WTC11 (cell line): ENCODE measurements around the gene GALNT11. TPM values are rescaled to one million over a fixed set of nuclear protein-coding genes. Genes with fewer than 3 reads are reported as not detected.

ENCODE experiments used
- ATAC-seq: fragments of 200-7000 bp; cut with Tn5 transposase; 2 replicates; pipeline ENCODE4 v1.10.0; 2021; ENCODE audit warnings: mild to moderate bottlenecking, moderate library complexity
- CTCF ChIA-PET: fragments of 300-600 bp; sonication (Branson Sonifier 250); formaldehyde crosslinking; loops from one replicate; lab custom pipeline; 2021; ENCODE audit warnings: antibody characterized with exemption; lab: Charles Lee
- POLR2A ChIA-PET: fragments of 350-600 bp; sonication (Branson Sonifier 250); formaldehyde crosslinking; loops from one replicate; lab custom pipeline; 2021; ENCODE audit warnings: antibody characterized with exemption; lab: Charles Lee
- DNase-seq: peaks from one replicate; pipeline ENCODE4 v3.0.0; 2021; ENCODE audit warnings: low spot score
- H3K27ac Mint-ChIP-seq: 2 replicates; pipeline ENCODE4 v1.8.0; 2021; ENCODE audit warnings: mixed read lengths
- H3K27me3 Mint-ChIP-seq: 2 replicates; pipeline ENCODE4 v1.8.0; 2021; ENCODE audit warnings: low read depth, mild to moderate bottlenecking, moderate library complexity, mixed read lengths
- H3K36me3 Mint-ChIP-seq: 2 replicates; pipeline ENCODE4 v1.8.0; 2021; ENCODE audit warnings: mixed read lengths
- H3K4me1 Mint-ChIP-seq: 2 replicates; pipeline ENCODE4 v1.8.0; 2022; ENCODE audit warnings: mixed read lengths
- H3K4me3 Mint-ChIP-seq: 2 replicates; pipeline ENCODE4 v1.8.0; 2021; ENCODE audit warnings: mild to moderate bottlenecking, moderate library complexity, mixed read lengths
- H3K9me3 Mint-ChIP-seq: 2 replicates; pipeline ENCODE4 v1.8.0; 2021; ENCODE audit warnings: mixed read lengths
- ELF4 ChIP-seq: sonication (generic); formaldehyde crosslinking; IDR thresholded peaks from 2 replicates; pipeline ENCODE4 v1.8.1; 2022; ENCODE audit warnings: low read depth, mild to moderate bottlenecking, moderate library complexity, missing genetic modification reagents
- ESRRA ChIP-seq: sonication (generic); formaldehyde crosslinking; IDR thresholded peaks from 2 replicates; pipeline ENCODE4 v1.8.1; 2022; ENCODE audit warnings: mild to moderate bottlenecking, missing genetic modification reagents, borderline replicate concordance
- FOXJ3 ChIP-seq: sonication (generic); formaldehyde crosslinking; IDR thresholded peaks from 2 replicates; pipeline ENCODE4 v1.9.0; 2021; ENCODE audit warnings: missing genetic modification reagents, mild to moderate bottlenecking, borderline replicate concordance
- HMGA2 ChIP-seq: fragments of 250-450 bp; sonication (Bioruptor Pico); IDR thresholded peaks from 2 replicates; pipeline ENCODE4 v1.4.0; 2021; ENCODE audit warnings: mild to moderate bottlenecking, moderate library complexity
- NFATC4 ChIP-seq: fragments of 250-450 bp; sonication (Bioruptor Pico); IDR thresholded peaks from 2 replicates; pipeline ENCODE4 v1.9.0; 2021; ENCODE audit warnings: mild to moderate bottlenecking
- NFYB ChIP-seq: sonication (generic); formaldehyde crosslinking; conservative IDR thresholded peaks from 2 replicates; pipeline ENCODE4 v1.8.0; 2022; ENCODE audit warnings: low read depth, missing genetic modification reagents
- SMAD3 ChIP-seq: sonication (generic); formaldehyde crosslinking; IDR thresholded peaks from 2 replicates; pipeline ENCODE4 v1.8.0; 2022; ENCODE audit warnings: missing genetic modification reagents, mild to moderate bottlenecking, borderline replicate concordance
- ZBTB21 ChIP-seq: sonication (generic); formaldehyde crosslinking; IDR thresholded peaks from 2 replicates; pipeline ENCODE4 v1.8.1; 2023; ENCODE audit warnings: mild to moderate bottlenecking, missing genetic modification reagents, borderline replicate concordance
- ZNF317 ChIP-seq: sonication (generic); formaldehyde crosslinking; IDR thresholded peaks from 2 replicates; pipeline ENCODE4 v1.8.1; 2023; ENCODE audit warnings: low read depth, mild to moderate bottlenecking, moderate library complexity, missing genetic modification reagents, borderline replicate concordance
- ZNF423 ChIP-seq: fragments of 250-450 bp; sonication (Bioruptor Pico); IDR thresholded peaks from 2 replicates; pipeline ENCODE4 v2.1.2; 2022; ENCODE audit warnings: mild to moderate bottlenecking, moderate library complexity
- total RNA-seq: library from RNA; stranded (reverse); gene quantifications from 3 replicates; pipeline ENCODE4 v1.2.3, GENCODE V29; 2021
- TF ChIP-seq, protein P1 (sequence below): sonication (generic); formaldehyde crosslinking; IDR thresholded peaks from 2 replicates; pipeline ENCODE4 v1.8.1; 2022; ENCODE audit warnings: low read depth, missing genetic modification reagents, borderline replicate concordance
- TF ChIP-seq, protein P2 (sequence below): sonication (generic); formaldehyde crosslinking; IDR thresholded peaks from 2 replicates; pipeline ENCODE4 v1.8.0; 2022; ENCODE audit warnings: missing genetic modification reagents
- TF ChIP-seq, protein P3 (sequence below): sonication (generic); formaldehyde crosslinking; IDR thresholded peaks from 2 replicates; pipeline ENCODE4 v1.8.1; 2022; ENCODE audit warnings: mild to moderate bottlenecking, moderate library complexity, missing genetic modification reagents
- TF ChIP-seq, protein P4 (sequence below): fragments of 250-450 bp; sonication (Bioruptor Pico); IDR thresholded peaks from 2 replicates; pipeline ENCODE4 v1.9.0; 2021; ENCODE audit warnings: mild to moderate bottlenecking, borderline replicate concordance
- TF ChIP-seq, protein P5 (sequence below): fragments of 250-450 bp; sonication (Bioruptor Pico); conservative IDR thresholded peaks from 2 replicates; pipeline ENCODE4 v1.9.0; 2021; ENCODE audit warnings: mild to moderate bottlenecking
- TF ChIP-seq, protein P6 (sequence below): sonication (generic); formaldehyde crosslinking; conservative IDR thresholded peaks from 2 replicates; pipeline ENCODE4 v1.8.1; 2022; ENCODE audit warnings: mild to moderate bottlenecking, missing genetic modification reagents

The GALNT11 gene
- total RNA-seq, 1 experiment from 2014 or later: 24.0 TPM

DNA sequence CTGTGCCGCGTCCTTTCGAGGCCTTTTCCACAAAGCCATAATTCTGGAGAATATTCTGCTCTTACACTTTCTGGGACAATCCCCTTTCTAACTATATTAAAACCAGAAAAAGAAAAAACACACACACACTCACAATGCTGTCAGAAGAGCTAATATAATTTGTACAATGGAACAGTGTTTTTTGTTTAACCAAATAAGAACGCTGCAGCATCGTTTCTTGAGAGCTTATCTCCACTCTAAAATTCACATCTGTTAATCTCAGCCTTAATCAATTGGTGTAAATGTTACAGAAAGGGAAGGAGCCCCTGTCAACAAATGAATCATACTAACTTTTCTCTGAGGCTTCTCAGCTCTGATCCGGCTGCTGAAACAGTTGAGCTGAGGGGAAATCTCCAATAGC lies 123.9 kb downstream of the GALNT11 start:
- POLR2A ChIA-PET: no interaction called here
- H3K27me3 Mint-ChIP-seq: no peaks in the 10 kb centered on the region
- TF ChIP-seq, protein P1, sequence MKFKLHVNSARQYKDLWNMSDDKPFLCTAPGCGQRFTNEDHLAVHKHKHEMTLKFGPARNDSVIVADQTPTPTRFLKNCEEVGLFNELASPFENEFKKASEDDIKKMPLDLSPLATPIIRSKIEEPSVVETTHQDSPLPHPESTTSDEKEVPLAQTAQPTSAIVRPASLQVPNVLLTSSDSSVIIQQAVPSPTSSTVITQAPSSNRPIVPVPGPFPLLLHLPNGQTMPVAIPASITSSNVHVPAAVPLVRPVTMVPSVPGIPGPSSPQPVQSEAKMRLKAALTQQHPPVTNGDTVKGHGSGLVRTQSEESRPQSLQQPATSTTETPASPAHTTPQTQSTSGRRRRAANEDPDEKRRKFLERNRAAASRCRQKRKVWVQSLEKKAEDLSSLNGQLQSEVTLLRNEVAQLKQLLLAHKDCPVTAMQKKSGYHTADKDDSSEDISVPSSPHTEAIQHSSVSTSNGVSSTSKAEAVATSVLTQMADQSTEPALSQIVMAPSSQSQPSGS (CRISPR knock-in tag): no peak
- TF ChIP-seq, protein P2, sequence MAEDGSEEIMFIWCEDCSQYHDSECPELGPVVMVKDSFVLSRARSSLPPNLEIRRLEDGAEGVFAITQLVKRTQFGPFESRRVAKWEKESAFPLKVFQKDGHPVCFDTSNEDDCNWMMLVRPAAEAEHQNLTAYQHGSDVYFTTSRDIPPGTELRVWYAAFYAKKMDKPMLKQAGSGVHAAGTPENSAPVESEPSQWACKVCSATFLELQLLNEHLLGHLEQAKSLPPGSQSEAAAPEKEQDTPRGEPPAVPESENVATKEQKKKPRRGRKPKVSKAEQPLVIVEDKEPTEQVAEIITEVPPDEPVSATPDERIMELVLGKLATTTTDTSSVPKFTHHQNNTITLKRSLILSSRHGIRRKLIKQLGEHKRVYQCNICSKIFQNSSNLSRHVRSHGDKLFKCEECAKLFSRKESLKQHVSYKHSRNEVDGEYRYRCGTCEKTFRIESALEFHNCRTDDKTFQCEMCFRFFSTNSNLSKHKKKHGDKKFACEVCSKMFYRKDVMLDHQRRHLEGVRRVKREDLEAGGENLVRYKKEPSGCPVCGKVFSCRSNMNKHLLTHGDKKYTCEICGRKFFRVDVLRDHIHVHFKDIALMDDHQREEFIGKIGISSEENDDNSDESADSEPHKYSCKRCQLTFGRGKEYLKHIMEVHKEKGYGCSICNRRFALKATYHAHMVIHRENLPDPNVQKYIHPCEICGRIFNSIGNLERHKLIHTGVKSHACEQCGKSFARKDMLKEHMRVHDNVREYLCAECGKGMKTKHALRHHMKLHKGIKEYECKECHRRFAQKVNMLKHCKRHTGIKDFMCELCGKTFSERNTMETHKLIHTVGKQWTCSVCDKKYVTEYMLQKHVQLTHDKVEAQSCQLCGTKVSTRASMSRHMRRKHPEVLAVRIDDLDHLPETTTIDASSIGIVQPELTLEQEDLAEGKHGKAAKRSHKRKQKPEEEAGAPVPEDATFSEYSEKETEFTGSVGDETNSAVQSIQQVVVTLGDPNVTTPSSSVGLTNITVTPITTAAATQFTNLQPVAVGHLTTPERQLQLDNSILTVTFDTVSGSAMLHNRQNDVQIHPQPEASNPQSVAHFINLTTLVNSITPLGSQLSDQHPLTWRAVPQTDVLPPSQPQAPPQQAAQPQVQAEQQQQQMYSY: no peak
- TF ChIP-seq, protein P3, sequence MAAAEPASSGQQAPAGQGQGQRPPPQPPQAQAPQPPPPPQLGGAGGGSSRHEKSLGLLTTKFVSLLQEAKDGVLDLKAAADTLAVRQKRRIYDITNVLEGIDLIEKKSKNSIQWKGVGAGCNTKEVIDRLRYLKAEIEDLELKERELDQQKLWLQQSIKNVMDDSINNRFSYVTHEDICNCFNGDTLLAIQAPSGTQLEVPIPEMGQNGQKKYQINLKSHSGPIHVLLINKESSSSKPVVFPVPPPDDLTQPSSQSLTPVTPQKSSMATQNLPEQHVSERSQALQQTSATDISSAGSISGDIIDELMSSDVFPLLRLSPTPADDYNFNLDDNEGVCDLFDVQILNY (CRISPR knock-in tag): no peak
- TF ChIP-seq ZNF317 (CRISPR knock-in tag) (no peak), ELF4 (CRISPR knock-in tag) (no peak), HMGA2 (CRISPR knock-in tag) (no peak), NFATC4 (no peak), ZBTB21 (CRISPR knock-in tag) (no peak), ZNF423 (no peak), ESRRA (no peak), NFYB (CRISPR knock-in tag) (no peak), SMAD3 (CRISPR knock-in tag) (no peak), FOXJ3 (CRISPR knock-in tag) (no peak)
- TF ChIP-seq, protein P4, sequence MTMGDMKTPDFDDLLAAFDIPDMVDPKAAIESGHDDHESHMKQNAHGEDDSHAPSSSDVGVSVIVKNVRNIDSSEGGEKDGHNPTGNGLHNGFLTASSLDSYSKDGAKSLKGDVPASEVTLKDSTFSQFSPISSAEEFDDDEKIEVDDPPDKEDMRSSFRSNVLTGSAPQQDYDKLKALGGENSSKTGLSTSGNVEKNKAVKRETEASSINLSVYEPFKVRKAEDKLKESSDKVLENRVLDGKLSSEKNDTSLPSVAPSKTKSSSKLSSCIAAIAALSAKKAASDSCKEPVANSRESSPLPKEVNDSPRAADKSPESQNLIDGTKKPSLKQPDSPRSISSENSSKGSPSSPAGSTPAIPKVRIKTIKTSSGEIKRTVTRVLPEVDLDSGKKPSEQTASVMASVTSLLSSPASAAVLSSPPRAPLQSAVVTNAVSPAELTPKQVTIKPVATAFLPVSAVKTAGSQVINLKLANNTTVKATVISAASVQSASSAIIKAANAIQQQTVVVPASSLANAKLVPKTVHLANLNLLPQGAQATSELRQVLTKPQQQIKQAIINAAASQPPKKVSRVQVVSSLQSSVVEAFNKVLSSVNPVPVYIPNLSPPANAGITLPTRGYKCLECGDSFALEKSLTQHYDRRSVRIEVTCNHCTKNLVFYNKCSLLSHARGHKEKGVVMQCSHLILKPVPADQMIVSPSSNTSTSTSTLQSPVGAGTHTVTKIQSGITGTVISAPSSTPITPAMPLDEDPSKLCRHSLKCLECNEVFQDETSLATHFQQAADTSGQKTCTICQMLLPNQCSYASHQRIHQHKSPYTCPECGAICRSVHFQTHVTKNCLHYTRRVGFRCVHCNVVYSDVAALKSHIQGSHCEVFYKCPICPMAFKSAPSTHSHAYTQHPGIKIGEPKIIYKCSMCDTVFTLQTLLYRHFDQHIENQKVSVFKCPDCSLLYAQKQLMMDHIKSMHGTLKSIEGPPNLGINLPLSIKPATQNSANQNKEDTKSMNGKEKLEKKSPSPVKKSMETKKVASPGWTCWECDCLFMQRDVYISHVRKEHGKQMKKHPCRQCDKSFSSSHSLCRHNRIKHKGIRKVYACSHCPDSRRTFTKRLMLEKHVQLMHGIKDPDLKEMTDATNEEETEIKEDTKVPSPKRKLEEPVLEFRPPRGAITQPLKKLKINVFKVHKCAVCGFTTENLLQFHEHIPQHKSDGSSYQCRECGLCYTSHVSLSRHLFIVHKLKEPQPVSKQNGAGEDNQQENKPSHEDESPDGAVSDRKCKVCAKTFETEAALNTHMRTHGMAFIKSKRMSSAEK (CRISPR knock-in tag): no peak
- TF ChIP-seq, protein P5, sequence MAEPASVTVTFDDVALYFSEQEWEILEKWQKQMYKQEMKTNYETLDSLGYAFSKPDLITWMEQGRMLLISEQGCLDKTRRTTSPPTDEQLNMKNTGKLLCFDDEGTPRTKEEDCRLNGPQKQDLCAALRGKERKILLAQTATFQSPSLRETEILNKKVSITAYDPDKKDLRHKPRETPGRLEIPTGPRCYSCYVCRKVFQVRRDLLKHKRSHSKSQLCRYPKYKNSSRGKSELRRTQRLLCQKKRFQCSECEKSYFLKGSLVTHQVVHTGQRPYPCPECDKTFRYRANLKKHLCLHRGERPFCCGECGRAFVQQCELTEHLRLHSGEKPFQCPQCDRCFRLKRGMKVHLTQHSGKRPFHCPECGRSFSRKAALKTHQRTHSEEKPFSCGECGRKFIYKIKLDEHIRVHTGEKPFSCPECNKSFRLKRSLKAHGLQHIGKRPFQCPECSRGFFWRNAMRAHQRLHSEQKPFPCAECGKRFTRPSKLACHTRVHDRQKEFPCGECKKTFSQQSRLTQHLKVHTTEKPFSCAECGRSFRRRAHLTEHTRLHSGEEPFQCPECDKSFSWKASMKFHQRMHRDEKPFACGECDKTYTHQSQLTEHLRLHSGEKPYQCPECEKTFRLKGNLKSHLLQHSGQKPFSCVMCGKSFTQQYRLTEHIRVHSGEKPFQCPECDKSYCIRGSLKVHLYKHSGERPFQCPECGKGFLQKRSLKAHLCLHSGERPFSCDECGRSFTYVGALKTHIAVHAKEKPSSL: no peak
- TF ChIP-seq, protein P6, sequence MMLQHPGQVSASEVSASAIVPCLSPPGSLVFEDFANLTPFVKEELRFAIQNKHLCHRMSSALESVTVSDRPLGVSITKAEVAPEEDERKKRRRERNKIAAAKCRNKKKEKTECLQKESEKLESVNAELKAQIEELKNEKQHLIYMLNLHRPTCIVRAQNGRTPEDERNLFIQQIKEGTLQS (CRISPR knock-in tag): no peak
- TF ChIP-seq, all 79 proteins: peak for 0
- Mint-ChIP-seq H3K4me3 (no peak overlapping the region), H3K9me3 (no peaks in the 10 kb centered on the region), H3K27ac (no peak overlapping the region), H3K4me1 (no peaks in the 10 kb centered on the region), H3K36me3 (peaks cover 67% of the 10 kb centered on the region)
- CTCF ChIA-PET: interaction anchor here (0.9 kb wide), 1 partner anchor 558 kb away, joined by 3 read pairs; no protein-coding TSS in a partner anchor
- DNase-seq (no peak), ATAC-seq (no peak)
